PC-3 (cell line): ENCODE measurements around the gene YPEL2. TPM values are rescaled to one million over a fixed set of nuclear protein-coding genes. Genes with fewer than 3 reads are reported as not detected.

Source experiments
- ATAC-seq: fragments of 200-7000 bp; cut with Tn5 transposase; 2 replicates; pipeline ENCODE4 v1.9.1; 2020; ENCODE audit warnings: mild to moderate bottlenecking, moderate library complexity
- BruUV-seq: library from RNA; stranded (reverse); fragments of 400-500 nt; replicated peaks from 2 replicates; lab custom pipeline; 2021; lab: Mats Ljungman, UMichigan
- CTCF ChIA-PET: fragments of 300-600 bp; sonication (Branson Sonifier 250); formaldehyde crosslinking; loops from one replicate; lab custom pipeline; 2022; ENCODE audit warnings: antibody characterized with exemption; lab: Charles Lee
- POLR2A ChIA-PET: fragments of 300-600 bp; sonication (Branson Sonifier 250); formaldehyde crosslinking; loops from one replicate; lab custom pipeline; 2022; ENCODE audit warnings: antibody characterized with exemption; ENCODE audit not compliant: unreplicated experiment; lab: Charles Lee
- DNase-seq: peaks from one replicate; pipeline ENCODE4 v3.0.0-alpha.2; 2015
- H2AFZ ChIP-seq: fragments of 300-600 bp; sonication (generic); 2 replicates; pipeline ENCODE4 v1.6.0; 2016; ENCODE audit warnings: antibody characterized with exemption, low read length
- H3F3A ChIP-seq: fragments of 300-600 bp; sonication (generic); one replicate; pipeline ENCODE4 v1.6.0; 2017; ENCODE audit warnings: antibody characterized with exemption, low read length, control low read depth, mild to moderate bottlenecking; ENCODE audit not compliant: unreplicated experiment
- H3K27ac ChIP-seq: fragments of 300-600 bp; sonication (generic); 2 replicates; pipeline ENCODE4 v1.5.1; 2016; ENCODE audit warnings: mild to moderate bottlenecking, low read length
- H3K27me3 ChIP-seq: fragments of 300-600 bp; sonication (generic); 2 replicates; pipeline ENCODE4 v1.6.1; 2016; ENCODE audit warnings: low read length, mixed read lengths
- H3K36me3 ChIP-seq: fragments of 300-600 bp; sonication (generic); 2 replicates; pipeline ENCODE4 v1.6.1; 2016; ENCODE audit warnings: low read depth, mixed run types, low read length, mixed read lengths
- H3K4me1 ChIP-seq: fragments of 300-600 bp; sonication (generic); 2 replicates; pipeline ENCODE4 v1.5.1; 2016; ENCODE audit warnings: low read length; ENCODE audit not compliant: insufficient read depth
- H3K4me2 ChIP-seq: fragments of 300-600 bp; sonication (generic); 2 replicates; pipeline ENCODE4 v1.6.0; 2016; ENCODE audit warnings: low read length
- H3K4me3 ChIP-seq: fragments of 300-600 bp; sonication (generic); 2 replicates; pipeline ENCODE4 v1.5.1; 2016; ENCODE audit warnings: mild to moderate bottlenecking, low read length, mixed read lengths
- H3K79me2 ChIP-seq: fragments of 300-600 bp; sonication (generic); 2 replicates; pipeline ENCODE4 v1.6.1; 2017; ENCODE audit warnings: low read length, mixed read lengths
- H3K9ac ChIP-seq: fragments of 300-600 bp; sonication (generic); 2 replicates; pipeline ENCODE4 v1.6.0; 2016; ENCODE audit warnings: mild to moderate bottlenecking, low read length
- H3K9me2 ChIP-seq: fragments of 300-600 bp; sonication (generic); replicated peaks from 2 replicates; pipeline ENCODE4 v1.6.1; 2016; ENCODE audit warnings: mixed run types, low read length, mixed read lengths
- H3K9me3 ChIP-seq: fragments of 300-600 bp; sonication (generic); 2 replicates; pipeline ENCODE4 v1.6.1; 2016; ENCODE audit warnings: low read length, mixed read lengths
- H4K20me1 ChIP-seq: fragments of 300-600 bp; sonication (generic); 2 replicates; pipeline ENCODE4 v1.6.1; 2016; ENCODE audit warnings: low read length, mixed read lengths
- EZH2 ChIP-seq: fragments of 300-600 bp; sonication (generic); IDR thresholded peaks from one replicate; pipeline ENCODE4 v1.6.1; 2017; ENCODE audit warnings: antibody characterized with exemption, mild to moderate bottlenecking, low read length; ENCODE audit not compliant: unreplicated experiment
- EZH2phosphoT487 ChIP-seq: fragments of 300-600 bp; sonication (generic); IDR thresholded peaks from 2 replicates; pipeline ENCODE4 v1.6.1; 2018; ENCODE audit warnings: mild to moderate bottlenecking, antibody characterized with exemption, low read length, borderline replicate concordance
- intact Hi-C: fragments of 100-400 bp; cut with micrococcal nuclease; formaldehyde crosslinking; loops from 2 replicates; pipeline ENCODE4 v1.9.0; 2023
- total RNA-seq: library from RNA; depleted of rRNA; stranded (reverse); fragments of >200 nt; gene quantifications from 2 replicates; pipeline ENCODE4 v1.2.3, GENCODE V29; 2014
- TF ChIP-seq, protein P1 (sequence below): fragments of 300-600 bp; sonication (generic); conservative IDR thresholded peaks from 2 replicates; pipeline ENCODE4 v1.5.1; 2017; ENCODE audit warnings: antibody characterized with exemption, low read depth, mild to moderate bottlenecking, low read length

The YPEL2 gene
- total RNA-seq, 1 experiment from 2014 or later = 0.47 TPM

DNA sequence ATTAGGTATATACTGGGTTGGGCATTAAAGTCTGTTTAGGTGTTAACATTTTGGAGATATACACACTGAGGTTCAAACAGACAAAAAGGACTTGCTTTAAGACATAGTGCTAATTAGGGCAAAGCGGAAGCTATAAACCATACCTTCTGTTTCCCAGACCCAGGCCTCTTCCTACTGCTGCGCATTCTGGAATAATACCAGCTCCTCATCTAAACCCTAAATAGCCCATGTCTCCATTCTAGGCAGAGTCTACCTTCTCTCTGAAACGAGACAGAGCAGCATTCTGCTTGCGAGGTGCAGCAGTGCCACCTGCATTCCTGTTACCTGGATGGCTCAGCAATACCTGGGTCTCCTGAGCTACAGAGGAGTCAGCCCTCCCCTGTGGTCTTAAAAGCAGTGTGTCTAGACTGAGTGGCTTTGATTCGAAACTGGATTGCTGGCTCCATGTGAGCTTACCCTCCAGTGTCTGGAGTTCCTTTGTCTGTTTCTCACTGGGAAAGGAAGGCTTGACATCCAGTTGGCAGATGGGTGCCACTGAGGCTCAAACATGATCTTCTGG, 6.4 kb downstream of the YPEL2 start:
- ChIA-PET POLR2A (no interaction called here), CTCF (no interaction called here)
- no peaks in the 10 kb centered on the region for H3K36me3 ChIP-seq
- H3K9me2 ChIP-seq = no peaks in the 10 kb centered on the region
- no peaks in the 10 kb centered on the region for H3F3A ChIP-seq
- intact Hi-C loops = no loop called here
- no peak overlapping the region for H3K27ac ChIP-seq
- no peaks in the 10 kb centered on the region for H3K79me2 ChIP-seq
- no peak overlapping the region for H3K4me3 ChIP-seq
- TF ChIP-seq, protein P1, sequence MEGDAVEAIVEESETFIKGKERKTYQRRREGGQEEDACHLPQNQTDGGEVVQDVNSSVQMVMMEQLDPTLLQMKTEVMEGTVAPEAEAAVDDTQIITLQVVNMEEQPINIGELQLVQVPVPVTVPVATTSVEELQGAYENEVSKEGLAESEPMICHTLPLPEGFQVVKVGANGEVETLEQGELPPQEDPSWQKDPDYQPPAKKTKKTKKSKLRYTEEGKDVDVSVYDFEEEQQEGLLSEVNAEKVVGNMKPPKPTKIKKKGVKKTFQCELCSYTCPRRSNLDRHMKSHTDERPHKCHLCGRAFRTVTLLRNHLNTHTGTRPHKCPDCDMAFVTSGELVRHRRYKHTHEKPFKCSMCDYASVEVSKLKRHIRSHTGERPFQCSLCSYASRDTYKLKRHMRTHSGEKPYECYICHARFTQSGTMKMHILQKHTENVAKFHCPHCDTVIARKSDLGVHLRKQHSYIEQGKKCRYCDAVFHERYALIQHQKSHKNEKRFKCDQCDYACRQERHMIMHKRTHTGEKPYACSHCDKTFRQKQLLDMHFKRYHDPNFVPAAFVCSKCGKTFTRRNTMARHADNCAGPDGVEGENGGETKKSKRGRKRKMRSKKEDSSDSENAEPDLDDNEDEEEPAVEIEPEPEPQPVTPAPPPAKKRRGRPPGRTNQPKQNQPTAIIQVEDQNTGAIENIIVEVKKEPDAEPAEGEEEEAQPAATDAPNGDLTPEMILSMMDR = no peak
- TF ChIP-seq EZH2phosphoT487 = no peak
- TF ChIP-seq EZH2 = no peak
- no peaks in the 10 kb centered on the region for H4K20me1 ChIP-seq
- DNase-seq = no peak
- H3K27me3 ChIP-seq = peaks cover 18% of the 10 kb centered on the region
- no TSS peak for BruUV-seq
- no peak overlapping the region for H3K4me2 ChIP-seq
- H2AFZ ChIP-seq = no peak overlapping the region
- H3K9me3 ChIP-seq = no peaks in the 10 kb centered on the region
- ATAC-seq = no peak
- H3K4me1 ChIP-seq = 0 out of 2 replicates have a peak, but pooled peaks cover under 1% of the 10 kb centered on the region
- no peak overlapping the region for H3K9ac ChIP-seq

- no peak overlapping the region for H2AFZ ChIP-seq
- no peaks in the 10 kb centered on the region for H3K9me2 ChIP-seq
- H3K9me3 ChIP-seq = no peaks in the 10 kb centered on the region
- BruUV-seq = no TSS peak
- H3F3A ChIP-seq = no peaks in the 10 kb centered on the region
- H3K79me2 ChIP-seq = no peaks in the 10 kb centered on the region
- no peak overlapping the region for H3K4me2 ChIP-seq
- intact Hi-C loops = no loop called here
- H3K27ac ChIP-seq = no peak overlapping the region
- ChIA-PET POLR2A (no interaction called here), CTCF (no interaction called here)
- ATAC-seq (no peak), DNase-seq (no peak)
- TF ChIP-seq EZH2phosphoT487 (no peak), EZH2 (no peak)
- TF ChIP-seq, protein P1 = no peak
- peaks cover 13% of the 10 kb centered on the region; the same call in 1 of the 2 replicates for H3K27me3 ChIP-seq
- H4K20me1 ChIP-seq = no peaks in the 10 kb centered on the region
- no peak overlapping the region for H3K4me3 ChIP-seq
- no peaks in the 10 kb centered on the region for H3K4me1 ChIP-seq
- no peak overlapping the region for H3K9ac ChIP-seq
- H3K36me3 ChIP-seq = no peaks in the 10 kb centered on the region
Measured at GRCh38 chr17:59338498-59338897, 7.0 kb downstream of the YPEL2 start.

DNA sequence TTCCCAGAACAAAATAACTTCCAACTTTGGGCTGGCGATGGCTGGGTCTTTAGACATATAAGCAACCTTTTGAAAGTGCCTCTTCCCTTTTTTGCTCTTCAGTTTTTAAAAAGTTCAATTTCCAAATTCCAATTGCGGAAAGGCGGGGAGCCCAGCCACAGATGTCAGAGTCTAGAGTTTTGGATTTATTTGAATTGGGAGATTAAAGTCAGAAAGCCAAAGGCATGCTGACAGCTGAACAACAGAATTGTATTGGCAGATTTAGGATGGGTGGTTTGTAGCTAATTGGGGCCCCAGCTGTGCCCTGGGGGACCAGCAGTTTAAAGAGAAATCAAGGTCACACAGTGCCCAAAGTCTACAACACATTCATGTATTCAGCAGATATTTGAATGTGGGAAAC, 10.5 kb downstream of the YPEL2 start:
- 0 out of 2 replicates have a peak, but pooled peaks cover 8% of the 10 kb centered on the region for H3K27me3 ChIP-seq
- H3K4me3 ChIP-seq = no peak overlapping the region
- no peaks in the 10 kb centered on the region for H3K79me2 ChIP-seq
- ChIA-PET POLR2A (no interaction called here), CTCF (interaction anchor here (0.5 kb wide), 1 partner anchor 323 kb away, joined by 3 read pairs; no protein-coding TSS in a partner anchor)
- no peaks in the 10 kb centered on the region for H3K4me1 ChIP-seq
- no peaks in the 10 kb centered on the region for H3K9me2 ChIP-seq
- intact Hi-C loops = no loop called here
- DNase-seq = no peak
- H3K27ac ChIP-seq = no peak overlapping the region
- no peaks in the 10 kb centered on the region for H3F3A ChIP-seq
- no TSS peak for BruUV-seq
- H2AFZ ChIP-seq = no peak overlapping the region
- H4K20me1 ChIP-seq = no peaks in the 10 kb centered on the region
- H3K36me3 ChIP-seq = no peaks in the 10 kb centered on the region
- TF ChIP-seq EZH2phosphoT487 = no peak
- TF ChIP-seq, protein P1 = no peak
- no peak for TF ChIP-seq EZH2
- H3K9me3 ChIP-seq = no peaks in the 10 kb centered on the region
- no peak overlapping the region for H3K9ac ChIP-seq
- no peak for ATAC-seq
- H3K4me2 ChIP-seq = no peak overlapping the region
